Measurements from ENCODE around the gene PRKAG3.

PRKAG3 gene

GRCh38 chr2:218812861-218813260 is 18.7 kb downstream of the PRKAG3 start:
- DNase-seq: no peak

DNA sequence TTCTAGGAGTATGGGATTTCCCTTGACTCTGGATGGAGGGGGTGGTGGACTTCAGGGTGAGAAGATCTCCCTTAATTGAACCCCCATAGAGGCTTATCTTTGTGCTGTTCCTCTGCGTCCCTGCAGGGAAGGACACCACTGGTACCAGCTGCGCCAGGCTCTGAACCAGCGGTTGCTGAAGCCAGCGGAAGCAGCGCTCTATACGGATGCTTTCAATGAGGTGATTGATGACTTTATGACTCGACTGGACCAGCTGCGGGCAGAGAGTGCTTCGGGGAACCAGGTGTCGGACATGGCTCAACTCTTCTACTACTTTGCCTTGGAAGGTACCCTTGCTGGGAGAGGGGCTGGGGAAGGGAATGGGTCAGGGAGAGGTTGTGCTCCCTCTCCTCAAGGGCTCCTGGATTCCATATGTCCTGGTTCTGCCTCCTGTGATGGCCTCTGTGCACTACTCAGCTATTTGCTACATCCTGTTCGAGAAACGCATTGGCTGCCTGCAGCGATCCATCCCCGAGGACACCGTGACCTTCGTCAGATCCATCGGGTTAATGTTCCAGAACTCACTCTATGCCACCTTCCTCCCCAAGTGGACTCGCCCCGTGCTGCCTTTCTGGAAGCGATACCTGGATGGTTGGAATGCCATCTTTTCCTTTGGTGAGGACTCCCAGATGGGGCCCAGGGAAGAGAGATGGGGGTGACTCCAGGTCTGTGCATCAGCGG is 19.3 kb downstream of the PRKAG3 start:
- DNase-seq: no peak

- DNase-seq: peak; percentile 93
These were observed 20.2 kb downstream of the PRKAG3 start for GRCh38 chr2:218811382-218811781.

DNA sequence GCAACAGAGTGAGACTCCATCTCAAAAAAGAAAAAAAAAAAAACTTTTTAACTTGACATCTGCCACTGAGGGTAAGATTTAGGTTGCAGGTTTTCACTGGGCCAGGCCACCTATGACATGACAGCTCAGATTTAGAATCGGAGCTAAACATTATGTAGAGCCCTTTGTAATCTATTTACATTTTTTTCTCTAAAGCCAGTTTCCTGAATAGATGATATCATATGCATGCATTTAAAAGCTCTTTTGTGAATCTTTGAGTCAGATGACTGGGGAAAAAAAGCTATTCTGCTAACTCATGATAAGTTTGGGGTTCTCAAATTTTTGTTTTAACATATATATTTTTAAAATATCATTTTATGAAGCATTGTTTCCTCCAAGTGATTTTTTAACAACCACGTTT is 21.3 kb downstream of the PRKAG3 start:
- peak; percentile 31 for DNase-seq

DNA sequence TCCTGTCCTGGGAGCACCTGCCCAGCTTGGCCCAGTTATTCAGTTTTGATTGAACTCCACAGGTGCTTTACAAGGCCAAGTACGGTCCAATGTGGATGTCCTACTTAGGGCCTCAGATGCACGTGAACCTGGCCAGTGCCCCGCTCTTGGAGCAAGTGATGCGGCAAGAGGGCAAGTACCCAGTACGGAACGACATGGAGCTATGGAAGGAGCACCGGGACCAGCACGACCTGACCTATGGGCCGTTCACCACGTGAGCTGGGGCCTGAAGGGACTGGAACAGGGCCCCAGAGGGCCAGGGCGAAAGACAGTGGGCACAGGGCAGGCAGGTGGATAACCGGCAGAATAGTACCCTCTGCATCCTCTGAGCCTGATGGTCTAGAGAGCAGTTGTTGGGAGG is 22.1 kb downstream of the PRKAG3 start:
- no peak for DNase-seq

GRCh38 chr2:218807626-218808025 is 24.0 kb downstream of the PRKAG3 start:
- no peak for DNase-seq

GRCh38 chr2:218806346-218806978 is 25.1 kb downstream of the PRKAG3 start:
- DNase-seq: peak; percentile 89

DNA sequence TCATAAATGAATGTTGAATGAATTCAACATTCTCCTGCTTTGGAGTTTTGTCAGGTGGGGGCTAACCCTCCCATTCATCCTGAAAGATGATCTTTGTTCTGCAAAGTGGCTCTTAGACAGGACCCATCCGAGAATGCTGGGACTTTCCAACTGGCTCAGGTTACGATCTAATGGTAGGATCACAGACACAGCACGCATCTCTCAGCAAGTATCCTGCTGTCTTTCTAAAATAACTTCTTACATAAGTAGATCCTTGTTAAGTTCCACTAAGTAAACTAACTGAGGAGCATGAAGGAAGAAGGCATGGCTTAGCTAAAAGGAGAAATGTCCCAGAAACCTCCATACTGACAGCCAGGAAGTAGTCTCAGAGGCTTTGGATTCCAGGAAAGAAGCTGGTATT is 26.0 kb downstream of the PRKAG3 start:
- no peak for DNase-seq

DNA sequence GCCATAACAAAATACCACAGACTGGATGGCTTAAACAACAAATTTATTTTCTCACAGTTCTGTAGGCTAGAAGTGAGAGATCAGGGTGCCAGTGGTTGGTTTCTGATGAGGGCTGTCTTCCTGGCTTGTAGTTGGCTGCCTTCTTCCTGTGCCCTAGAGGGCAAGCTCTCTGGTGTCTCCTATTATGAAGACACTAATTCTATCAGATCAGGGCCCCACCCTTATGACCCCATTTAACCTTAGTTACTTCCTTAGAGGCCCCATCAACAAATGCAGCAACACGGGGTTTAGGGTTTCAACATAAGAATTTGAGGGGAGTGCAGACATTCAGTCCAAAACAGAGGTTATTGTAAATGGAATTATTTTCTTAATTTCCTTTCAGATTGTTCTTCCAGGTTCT is 26.8 kb downstream of the PRKAG3 start:
- no peak for DNase-seq

DNA sequence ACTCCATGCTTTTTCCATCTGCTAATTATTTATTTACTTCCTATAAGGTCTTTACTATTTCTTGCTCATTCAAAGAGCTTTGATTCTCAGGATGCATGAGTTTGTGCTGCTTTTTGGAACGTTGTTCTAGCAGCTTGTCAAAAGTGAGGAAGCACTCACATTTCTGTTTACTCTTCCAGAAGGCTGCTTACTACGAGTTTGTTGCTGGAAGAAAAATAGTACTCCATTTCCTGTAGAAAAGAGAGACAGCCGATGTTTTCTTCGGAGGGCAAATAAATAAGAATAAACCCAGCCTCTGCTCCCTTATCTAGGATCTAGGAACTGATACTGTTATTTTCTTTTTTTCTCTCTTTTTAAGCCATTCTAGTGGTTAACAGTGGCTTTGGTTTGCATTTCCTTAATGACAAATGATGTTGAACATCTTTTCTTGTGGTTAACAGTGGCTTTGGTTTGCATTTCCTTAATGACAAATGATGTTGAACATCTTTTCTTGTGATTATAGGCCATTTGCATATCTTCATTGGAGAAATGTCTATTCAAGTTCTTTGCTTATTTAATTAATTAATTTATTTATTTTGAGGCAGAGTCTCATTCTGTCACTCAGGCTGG is 29.1 kb downstream of the PRKAG3 start:
- no peak for DNase-seq

DNA sequence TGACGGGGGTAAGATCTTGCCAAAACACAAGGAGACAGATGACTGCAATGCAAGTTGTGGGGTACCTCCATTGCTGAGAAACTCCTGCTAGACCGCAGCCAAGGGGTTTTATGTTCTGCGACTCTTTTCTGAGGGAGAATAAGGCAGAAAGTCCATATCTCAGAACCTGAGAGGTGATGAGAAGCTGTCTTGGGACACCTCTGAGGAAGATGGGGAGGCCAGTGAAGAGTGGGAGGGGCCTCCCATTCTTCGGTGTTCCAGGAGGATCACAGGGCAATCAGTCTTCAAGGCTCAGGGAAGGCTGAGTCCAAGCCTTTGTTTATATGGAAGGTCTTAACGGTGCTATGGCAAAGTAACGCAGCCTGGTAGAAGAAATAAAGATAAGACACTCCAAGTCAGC is 31.6 kb downstream of the PRKAG3 start:
- no peak for DNase-seq

GRCh38 chr2:218798767-218799504 is 32.7 kb downstream of the PRKAG3 start:
- no peak for DNase-seq

DNA sequence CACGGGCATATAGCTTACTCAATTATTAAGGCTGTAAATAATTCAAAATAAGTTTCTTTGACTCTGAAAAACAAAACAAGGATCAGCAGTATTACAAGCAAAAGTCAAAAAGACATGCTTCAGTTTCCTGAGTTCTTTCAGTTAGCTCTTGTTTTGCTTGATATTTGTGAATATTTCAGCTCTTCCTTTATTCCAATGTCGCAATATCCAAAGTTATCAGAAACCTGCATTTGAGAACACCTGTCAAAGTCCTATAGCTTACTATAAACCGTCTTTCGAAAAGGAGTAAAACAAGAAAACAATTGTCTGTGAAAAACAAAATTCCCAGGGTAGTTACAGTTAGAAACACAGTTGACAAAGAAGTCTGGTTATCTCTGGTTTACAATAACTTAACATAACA is 34.9 kb downstream of the PRKAG3 start:
- no peak for DNase-seq

- no peak for DNase-seq
These were observed 39.2 kb downstream of the PRKAG3 start for GRCh38 chr2:218792433-218792832.

GRCh38 chr2:218788529-218789255 is 42.9 kb downstream of the PRKAG3 start:
- no peak for DNase-seq

- DNase-seq: no peak
These were observed 45.5 kb downstream of the PRKAG3 start for GRCh38 chr2:218786133-218786532.

GRCh38 chr2:218785103-218785502 is 46.5 kb downstream of the PRKAG3 start:
- DNase-seq: no peak

DNA sequence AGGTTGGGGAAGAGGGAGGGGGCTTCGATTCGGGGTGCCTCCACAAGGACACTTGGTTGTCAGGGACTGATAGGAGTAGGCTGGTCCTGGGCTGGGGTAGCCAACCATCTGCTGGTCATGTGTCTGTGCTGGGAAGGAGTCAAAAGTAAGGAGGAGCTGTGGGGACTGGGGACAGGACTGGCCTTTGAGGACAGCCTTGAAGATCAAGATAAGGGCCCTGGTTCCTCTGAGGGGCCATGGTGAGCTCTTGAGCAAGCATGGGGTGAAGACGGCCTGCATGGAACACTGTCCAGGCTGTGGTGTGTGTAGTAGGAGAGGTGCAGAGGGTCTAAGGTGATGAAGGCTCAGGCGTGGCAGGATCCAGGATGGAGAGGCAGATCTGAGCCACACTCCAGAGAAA is 47.9 kb downstream of the PRKAG3 start:
- DNase-seq: no peak

DNA sequence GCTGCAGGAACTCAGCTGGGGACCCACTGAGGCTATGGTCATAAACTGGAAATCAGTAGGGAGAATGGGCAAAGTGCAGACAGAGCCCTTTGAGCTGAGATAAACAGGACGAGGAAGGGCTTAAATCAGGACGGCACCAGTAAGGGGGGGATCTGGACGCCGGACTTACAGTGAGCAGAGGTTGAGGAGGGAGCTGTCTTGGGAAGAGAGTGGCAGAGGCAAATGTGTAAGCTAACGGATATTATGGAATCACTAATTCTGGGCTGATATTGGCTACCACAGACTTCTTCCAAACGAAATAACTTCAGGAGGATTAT is 49.1 kb downstream of the PRKAG3 start:
- DNase-seq: no peak

- peak; percentile 52 for DNase-seq
These were observed 49.7 kb downstream of the PRKAG3 start, which contains the start of gene CYP27A1 for GRCh38 chr2:218781691-218782527. Gene CYP27A1 (plus strand): TSS chr2:218782147. CDS start chr2:218782183, 36 bp downstream.

- no peak for DNase-seq
These were observed 50.5 kb downstream of the PRKAG3 start for GRCh38 chr2:218780851-218781690.

Measured in suppressor macrophage treated with lipopolysaccharide for 4 hours (primary cell).